ENCODE measurements around the gene BRINP2.

Gene BRINP2

GRCh38 chr1:177248258-177248657, 77.5 kb downstream of the BRINP2 start:
- no peak for DNase-seq (ENCODE audit: low read depth)
- TF ChIP-seq CTCF (conservative IDR thresholded peaks at IDR 0.05; ENCODE audit: low read length), result no peak
- no peak overlapping the region for H3K4me3 ChIP-seq (ENCODE audit: low read length)

- TF ChIP-seq CTCF (conservative IDR thresholded peaks at IDR 0.05; ENCODE audit: low read length), result no peak
- no peak overlapping the region for H3K4me3 ChIP-seq (ENCODE audit: low read length)
- DNase-seq (ENCODE audit: low read depth), result no peak
Measured at GRCh38 chr1:177249231-177249630, 78.5 kb downstream of the BRINP2 start.

GRCh38 chr1:177252877-177253276, 82.1 kb downstream of the BRINP2 start:
- no peak for DNase-seq (ENCODE audit: low read depth)

GRCh38 chr1:177255411-177255810, 84.7 kb downstream of the BRINP2 start:
- TF ChIP-seq CTCF (conservative IDR thresholded peaks at IDR 0.05; ENCODE audit: low read length), result no peak
- no peak for DNase-seq (ENCODE audit: low read depth)
- H3K4me3 ChIP-seq (ENCODE audit: low read length), result no peak overlapping the region

More at GRCh38 chr1:177252877-177253276, 82.1 kb downstream of the BRINP2 start:
- H3K4me3 ChIP-seq (ENCODE audit: low read length), result no peak overlapping the region
- TF ChIP-seq CTCF (conservative IDR thresholded peaks at IDR 0.05; ENCODE audit: low read length), result no peak

GRCh38 chr1:177256153-177257075, 85.7 kb downstream of the BRINP2 start:
- DNase-seq (ENCODE audit: low read depth), result peak; percentile 76
- TF ChIP-seq CTCF (conservative IDR thresholded peaks at IDR 0.05; ENCODE audit: low read length), result peak; percentile 61
- H3K4me3 ChIP-seq (ENCODE audit: low read length), result no peak overlapping the region

GRCh38 chr1:177257128-177257527, 86.4 kb downstream of the BRINP2 start:
- TF ChIP-seq CTCF (conservative IDR thresholded peaks at IDR 0.05; ENCODE audit: low read length), result no peak
- no peak for DNase-seq (ENCODE audit: low read depth)
- no peak overlapping the region for H3K4me3 ChIP-seq (ENCODE audit: low read length)

GRCh38 chr1:177257576-177257975, 86.8 kb downstream of the BRINP2 start:
- DNase-seq (ENCODE audit: low read depth), result no peak
- H3K4me3 ChIP-seq (ENCODE audit: low read length), result no peak overlapping the region
- no peak for TF ChIP-seq CTCF (conservative IDR thresholded peaks at IDR 0.05; ENCODE audit: low read length)
